SK-N-SH (cell line): ENCODE results near the gene TBX21. TPM values are rescaled to one million over a fixed set of nuclear protein-coding genes. Genes with fewer than 3 reads are reported as not detected.
A peak's percentile ranks its signal among the peaks of the same experiment; 100 is the strongest.

Experiments
- CTCF ChIA-PET: fragments of 300-600, 350-600 bp; formaldehyde crosslinking; extraction: SDS; loops from one replicate; lab custom pipeline; 2021; lab: Yijun Ruan, JAX
- POLR2A ChIA-PET: fragments of 350-600 bp; sonication (Branson Sonifier 250); formaldehyde crosslinking; extraction: SDS; loops from one replicate; lab custom pipeline; 2020; ENCODE audit warnings: antibody characterized with exemption, inconsistent platforms; lab: Yijun Ruan, JAX
- DNase-seq: peaks from one replicate; pipeline ENCODE4 v3.0.0; 2012
- H2AFZ ChIP-seq: fragments of 200-600 bp; sonication (generic); 2 replicates; pipeline ENCODE4 v1.8.1; 2016; ENCODE audit warnings: antibody characterized with exemption, mild to moderate bottlenecking, low read depth
- H3F3A ChIP-seq: fragments of 200-600 bp; sonication (generic); replicated peaks from 2 replicates; pipeline ENCODE3; 2016; ENCODE audit warnings: antibody characterized with exemption, mild to moderate bottlenecking; ENCODE audit not compliant: insufficient read depth
- H3K27ac ChIP-seq, 2 experiments: fragments of 200-500 bp in 1 of 2; fragments of 200-600 bp in 1 of 2; sonication (Bioruptor generic) in 1 of 2; sonication (generic), shearing (Covaris generic) in 1 of 2; 2 replicates each; pipeline versions ENCODE4 v1.5.1 to v1.6.1; 2014 to 2016; ENCODE audit warnings: low read depth in 2 of 2, inconsistent platforms in 1 of 2, low read length in 1 of 2, mild to moderate bottlenecking in 1 of 2, mixed read lengths in 1 of 2
- H3K27me3 ChIP-seq: fragments of 200-600 bp; sonication (generic), shearing (Covaris generic); 2 replicates; pipeline ENCODE4 v1.6.1; 2016; ENCODE audit warnings: mixed run types; ENCODE audit not compliant: insufficient read depth
- H3K36me3 ChIP-seq, 2 experiments: fragments of 200-500 bp in 1 of 2; fragments of 200-600 bp in 1 of 2; sonication (Bioruptor generic) in 1 of 2; sonication (generic) in 1 of 2; replicated peaks in 1 of 2; 2 replicates each; pipeline versions ENCODE3 to v1.5.1; 2014 to 2016; ENCODE audit warnings: low read length in 1 of 2, mild to moderate bottlenecking in 1 of 2; ENCODE audit not compliant: insufficient read depth in 2 of 2, control insufficient read depth in 1 of 2
- H3K4me1 ChIP-seq, 2 experiments: fragments of 200-500 bp in 1 of 2; fragments of 200-600 bp in 1 of 2; sonication (Bioruptor generic) in 1 of 2; sonication (generic), shearing (Covaris generic) in 1 of 2; 2 replicates each; pipeline versions ENCODE4 v1.5.1 to v1.6.1; 2014 to 2016; ENCODE audit warnings: low read depth in 1 of 2, low read length in 1 of 2, mixed run types in 1 of 2; ENCODE audit not compliant: insufficient read depth in 2 of 2, control insufficient read depth in 1 of 2
- H3K4me2 ChIP-seq: fragments of 200-600 bp; sonication (generic), shearing (Covaris generic); 2 replicates; pipeline ENCODE4 v1.6.1; 2017; ENCODE audit warnings: mixed run types
- H3K4me3 ChIP-seq, 2 experiments: fragments of 200-500 bp in 1 of 2; fragments of 200-600 bp in 1 of 2; sonication (Bioruptor generic) in 1 of 2; sonication (generic), shearing (Covaris generic) in 1 of 2; 2 replicates each; pipeline versions ENCODE4 v1.5.1 to v1.8.1; 2014 to 2016; ENCODE audit warnings: low read depth in 2 of 2, inconsistent platforms in 1 of 2, low read length in 1 of 2, mild to moderate bottlenecking in 1 of 2, mixed read lengths in 1 of 2, moderate library complexity in 1 of 2
- H3K79me2 ChIP-seq: fragments of 200-600 bp; sonication (generic); 2 replicates; pipeline ENCODE4 v1.8.1; 2017; ENCODE audit warnings: mild to moderate bottlenecking; ENCODE audit not compliant: insufficient read depth
- H3K9ac ChIP-seq: fragments of 200-600 bp; sonication (generic); 2 replicates; pipeline ENCODE4 v1.6.1; 2017; ENCODE audit warnings: mixed run types
- H3K9me2 ChIP-seq: fragments of 200-600 bp; sonication (generic); 2 replicates; pipeline ENCODE4 v1.6.1; 2017; ENCODE audit warnings: mixed run types
- H3K9me3 ChIP-seq: fragments of 200-600 bp; sonication (generic); 2 replicates; pipeline ENCODE4 v1.6.1; 2017; ENCODE audit warnings: mixed run types, mild to moderate bottlenecking, moderate library complexity
- H4K20me1 ChIP-seq: fragments of 200-600 bp; sonication (generic); 2 replicates; pipeline ENCODE4 v1.6.1; 2017; ENCODE audit warnings: mild to moderate bottlenecking, mixed run types; ENCODE audit not compliant: insufficient read depth
- CHD2 ChIP-seq: fragments of 150-350 bp; IDR thresholded peaks from 2 replicates; pipeline ENCODE4 v1.6.1; 2018; ENCODE audit warnings: low read length; ENCODE audit not compliant: partially characterized antibody
- CTCF ChIP-seq: fragments of 200-600 bp; sonication (generic); IDR thresholded peaks from 2 replicates; pipeline ENCODE4 v1.6.1; 2017; ENCODE audit warnings: antibody characterized with exemption, mild to moderate bottlenecking, moderate library complexity
- ELF1 ChIP-seq: IDR thresholded peaks from 2 replicates; pipeline ENCODE4 v1.4.0; 2012
- EP300 ChIP-seq, 2 experiments: IDR thresholded peaks; 2 replicates each; pipeline versions ENCODE4 v1.4.0 to v1.6.1; 2012; ENCODE audit warnings: borderline replicate concordance in 1 of 2, low read depth in 1 of 2, low read length in 1 of 2
- EZH2phosphoT487 ChIP-seq: fragments of 200-600 bp; sonication (generic); IDR thresholded peaks from 2 replicates; pipeline ENCODE4 v1.6.1; 2017; ENCODE audit warnings: low read depth, mixed run types, mild to moderate bottlenecking, antibody characterized with exemption, moderate library complexity, borderline replicate concordance
- FOXM1 ChIP-seq: IDR thresholded peaks from 2 replicates; pipeline ENCODE4 v1.4.0; 2012; ENCODE audit warnings: low read depth, mild to moderate bottlenecking
- IRF3 ChIP-seq: fragments of 150-350 bp; IDR thresholded peaks from 2 replicates; pipeline ENCODE4 v1.6.1; 2016; ENCODE audit warnings: mild to moderate bottlenecking, low read depth, low read length
- JUND ChIP-seq: IDR thresholded peaks from 2 replicates; pipeline ENCODE4 v1.4.0; 2012
- MAX ChIP-seq: IDR thresholded peaks from 2 replicates; pipeline ENCODE4 v1.4.0; 2012; ENCODE audit warnings: low read depth
- MEF2A ChIP-seq: IDR thresholded peaks from 2 replicates; pipeline ENCODE4 v1.4.0; 2012; ENCODE audit warnings: low read depth, borderline replicate concordance
- MXI1 ChIP-seq: IDR thresholded peaks from 2 replicates; pipeline ENCODE4 v1.6.1; 2012; ENCODE audit warnings: mild to moderate bottlenecking, low read depth, low read length, improper control_type of control experiment
- RAD21 ChIP-seq: IDR thresholded peaks from 2 replicates; pipeline ENCODE4 v1.6.1; 2012; ENCODE audit warnings: mild to moderate bottlenecking, low read length
- TCF12 ChIP-seq: IDR thresholded peaks from 2 replicates; pipeline ENCODE4 v1.4.0; 2012
- USF1 ChIP-seq: IDR thresholded peaks from 2 replicates; pipeline ENCODE4 v1.4.0; 2012; ENCODE audit warnings: low read depth, borderline replicate concordance
- ZBTB33 ChIP-seq: IDR thresholded peaks from 2 replicates; pipeline ENCODE4 v1.4.0; 2012; ENCODE audit warnings: low read depth, borderline replicate concordance
- WGBS: methylation state at CpG from one replicate; pipeline ENCODE4 v1.1.6; 2017; ENCODE audit warnings: low lambda C conversion rate; 5-methylcytosine and 5-hydroxymethylcytosine counted together
- polyA plus RNA-seq, 3 experiments: library from polyadenylated mRNA; depleted of rRNA; stranded (reverse); fragments of >200 nt; gene quantifications; 2 replicates each; pipeline ENCODE4 v1.2.3, GENCODE V29; 2012

Gene TBX21
- polyA plus RNA-seq, 1 of the 3 experiments (the other 2 are of a cell fraction), result not detected

- TF ChIP-seq ZBTB33, result no peak
Measured at GRCh38 chr17:47717979-47718621, 14.9 kb upstream of the TBX21 start (continued).

GRCh38 chr17:47718634-47719405, 14.2 kb upstream of the TBX21 start:
- Histone ChIP-seq H4K20me1 (peaks cover 14% of the 10 kb centered on the region; the same call in 1 of the 2 replicates), H2AFZ (no peak overlapping the region), H3K27ac (no peak overlapping the region), H3K9me2 (no peaks in the 10 kb centered on the region), H3K4me1 (peaks cover 7 to 27% of the 10 kb centered on the region in 2 experiments; a peak in 3 of 4 replicates), H3K4me2 (peak overlapping the region; percentile 58), H3K4me3 (no peak overlapping the region; a peak in 1 of 4 replicates), H3K79me2 (no peaks in the 10 kb centered on the region), H3K9me3 (no peaks in the 10 kb centered on the region), H3K27me3 (peaks cover 78% of the 10 kb centered on the region), H3F3A (peaks cover 15% of the 10 kb centered on the region), H3K36me3 (no peaks in the 10 kb centered on the region), H3K9ac (no peak overlapping the region)
- WGBS, result 66% methylated on average over 8 of the region's 8 CpGs
- TF ChIP-seq EP300 (IDR thresholded peaks at IDR 0.05; ENCODE audit: borderline replicate concordance in 1 of 2, low read depth in 1 of 2, low read length in 1 of 2), result no peak
- no peak for TF ChIP-seq TCF12
- TF ChIP-seq MEF2A, result no peak
- TF ChIP-seq USF1, result no peak
- no peak for TF ChIP-seq ELF1
- TF ChIP-seq FOXM1, result no peak
- no peak for TF ChIP-seq EZH2phosphoT487
- TF ChIP-seq MXI1, result no peak
- no peak for TF ChIP-seq RAD21
- no peak for TF ChIP-seq CTCF
- no peak for TF ChIP-seq MAX
- TF ChIP-seq ZBTB33, result no peak
- no peak for TF ChIP-seq IRF3
- no peak for TF ChIP-seq CHD2
- TF ChIP-seq JUND, result no peak
- no peak for DNase-seq
- POLR2A ChIA-PET, result interaction anchor here (1.0 kb wide), 1 partner anchor 8 kb away, joined by 3 read pairs; no protein-coding TSS in a partner anchor
- CTCF ChIA-PET, result interaction anchor here (0.5 to 14.7 kb wide), 12 partner anchors 11 to 441 kb away, joined by 3 to 195 read pairs (median 4); partner anchors contain the start of genes TBKBP1 and TBX21
